GM23248 (cell line): ENCODE measurements around the gene ZBTB7C. TPM values are rescaled to one million over a fixed set of nuclear protein-coding genes. Genes with fewer than 3 reads are reported as not detected.

Experiments used
- DNase-seq: peaks from one replicate; pipeline ENCODE4 v3.0.0-alpha.2; 2015
- H2AFZ ChIP-seq: fragments of 200-600 bp; sonication (generic); 2 replicates; pipeline ENCODE4 v1.6.1; 2016; ENCODE audit warnings: antibody characterized with exemption
- H3F3A ChIP-seq: fragments of 200-600 bp; sonication (generic); 2 replicates; pipeline ENCODE4 v1.6.1; 2016; ENCODE audit warnings: mild to moderate bottlenecking, antibody characterized with exemption, mixed run types; ENCODE audit not compliant: insufficient read depth
- H3K27ac ChIP-seq: fragments of 200-600 bp; sonication (generic); 2 replicates; pipeline ENCODE4 v1.5.1; 2016; ENCODE audit warnings: mild to moderate bottlenecking
- H3K27me3 ChIP-seq: fragments of 200-600 bp; sonication (generic); replicated peaks from 2 replicates; pipeline ENCODE4 v1.6.1; 2016; ENCODE audit warnings: mild to moderate bottlenecking; ENCODE audit not compliant: insufficient read depth
- H3K36me3 ChIP-seq: fragments of 200-600 bp; sonication (generic); 2 replicates; pipeline ENCODE4 v1.6.1; 2016; ENCODE audit warnings: low read depth, mild to moderate bottlenecking
- H3K4me1 ChIP-seq: fragments of 200-600 bp; sonication (generic); 2 replicates; pipeline ENCODE4 v1.6.1; 2016; ENCODE audit warnings: mild to moderate bottlenecking; ENCODE audit not compliant: insufficient read depth
- H3K4me2 ChIP-seq: fragments of 200-600 bp; sonication (generic); one replicate; pipeline ENCODE4 v1.6.1; 2016; ENCODE audit warnings: mild to moderate bottlenecking; ENCODE audit not compliant: unreplicated experiment
- H3K4me3 ChIP-seq: fragments of 200-600 bp; sonication (generic); 2 replicates; pipeline ENCODE4 v1.5.1; 2016; ENCODE audit warnings: mild to moderate bottlenecking
- H3K79me2 ChIP-seq: fragments of 200-600 bp; sonication (generic); 2 replicates; pipeline ENCODE4 v1.6.1; 2016; ENCODE audit warnings: mild to moderate bottlenecking; ENCODE audit not compliant: insufficient read depth
- H3K9ac ChIP-seq: fragments of 200-600 bp; sonication (generic); 2 replicates; pipeline ENCODE4 v1.6.1; 2016; ENCODE audit warnings: mild to moderate bottlenecking
- H3K9me2 ChIP-seq: fragments of 200-600 bp; sonication (generic); 2 replicates; pipeline ENCODE4 v1.6.1; 2016; ENCODE audit warnings: mixed run types, mild to moderate bottlenecking, moderate library complexity; ENCODE audit not compliant: insufficient read depth
- H3K9me3 ChIP-seq: fragments of 200-600 bp; sonication (generic); one replicate; pipeline ENCODE4 v1.6.1; 2017; ENCODE audit warnings: low read depth
- H4K20me1 ChIP-seq: fragments of 200-600 bp; sonication (generic); 2 replicates; pipeline ENCODE4 v1.6.0; 2016; ENCODE audit not compliant: insufficient read depth
- EZH2 ChIP-seq: fragments of 200-600 bp; sonication (generic); IDR thresholded peaks from 2 replicates; pipeline ENCODE4 v1.6.1; 2018; ENCODE audit warnings: antibody characterized with exemption, mild to moderate bottlenecking; ENCODE audit not compliant: insufficient read depth, poor library complexity, severe bottlenecking
- EZH2phosphoT487 ChIP-seq: fragments of 200-600 bp; sonication (generic); IDR thresholded peaks from 2 replicates; pipeline ENCODE4 v1.6.1; 2018; ENCODE audit warnings: antibody characterized with exemption, moderate library complexity, mild to moderate bottlenecking, low read depth; ENCODE audit not compliant: insufficient read depth
- WGBS, 2 experiments: methylation state at CpG; one replicate each; pipeline ENCODE4 v1.1.6; 2015 to 2017; ENCODE audit warnings: low lambda C conversion rate in 2 of 2, low coverage in 1 of 2; ENCODE audit errors: missing lambda C conversion rate in 2 of 2; 5-methylcytosine and 5-hydroxymethylcytosine counted together
- in situ Hi-C: fragments of 300-500 bp; cut with MboI; formaldehyde crosslinking; loops from 2 replicates; pipeline ENCODE4 v1.15.0; 2020
- polyA plus RNA-seq: library from polyadenylated mRNA; unstranded; fragments of >200 nt; fragmentation: Nextera tagmentation; extraction: Ambion mirVana; gene quantifications from 2 replicates; pipeline ENCODE4 v1.2.1, GENCODE V29; 2016
- total RNA-seq: library from RNA; depleted of rRNA; stranded (reverse); fragments of >200 nt; shearing (Covaris generic); gene quantifications from 2 replicates; pipeline ENCODE4 v1.2.3, GENCODE V29; 2014

ZBTB7C gene
- total and polyA plus RNA-seq, 2 experiments from 2014 or later = not detected

- H2AFZ ChIP-seq = no peak overlapping the region
- no peaks in the 10 kb centered on the region for H3K79me2 ChIP-seq
- H3K36me3 ChIP-seq = no peaks in the 10 kb centered on the region
- H3K9ac ChIP-seq = no peak overlapping the region
- no peak overlapping the region for H3K4me3 ChIP-seq
- H3K9me2 ChIP-seq = no peaks in the 10 kb centered on the region
- peaks cover 15% of the 10 kb centered on the region; the same call in 1 of the 2 replicates for H3K27me3 ChIP-seq
- H3K4me1 ChIP-seq = no peaks in the 10 kb centered on the region
- no peak overlapping the region for H3K4me2 ChIP-seq
- H3K9me3 ChIP-seq = no peaks in the 10 kb centered on the region
- DNase-seq = no peak
- TF ChIP-seq EZH2 (no peak), EZH2phosphoT487 (no peak)
- in situ Hi-C loops = no loop called here
- no peak overlapping the region for H3K27ac ChIP-seq
- H4K20me1 ChIP-seq = no peaks in the 10 kb centered on the region
- no peaks in the 10 kb centered on the region for H3F3A ChIP-seq
- 70% methylated on average over 9 of the region's 9 CpGs for WGBS, 2 experiments
Measured at GRCh38 chr18:48215876-48216638, 193.1 kb downstream of the ZBTB7C start.

GRCh38 chr18:48213791-48214190 is 195.4 kb downstream of the ZBTB7C start:
- TF ChIP-seq EZH2phosphoT487 = no peak
- TF ChIP-seq EZH2 = no peak

GRCh38 chr18:48208432-48209140 is 200.6 kb downstream of the ZBTB7C start:
- no peaks in the 10 kb centered on the region for H3K4me1 ChIP-seq
- no peak overlapping the region for H3K4me3 ChIP-seq
- 44 to 57% methylated on average over 4 of the region's 4 CpGs for WGBS, 2 experiments
- H4K20me1 ChIP-seq = no peaks in the 10 kb centered on the region
- H2AFZ ChIP-seq = no peak overlapping the region
- H3K9ac ChIP-seq = no peak overlapping the region
- no peak overlapping the region for H3K27ac ChIP-seq
- no peaks in the 10 kb centered on the region for H3F3A ChIP-seq
- H3K79me2 ChIP-seq = no peaks in the 10 kb centered on the region
- H3K9me3 ChIP-seq = no peaks in the 10 kb centered on the region
- in situ Hi-C loops = no loop called here
- DNase-seq = no peak
- H3K36me3 ChIP-seq = no peaks in the 10 kb centered on the region
- no peak overlapping the region for H3K4me2 ChIP-seq
- H3K27me3 ChIP-seq = peaks cover 35% of the 10 kb centered on the region
- no peaks in the 10 kb centered on the region for H3K9me2 ChIP-seq
- TF ChIP-seq EZH2 (no peak), EZH2phosphoT487 (no peak)

More at GRCh38 chr18:48213791-48214190, 195.4 kb downstream of the ZBTB7C start:
- H3K4me2 ChIP-seq = no peak overlapping the region
- H4K20me1 ChIP-seq = no peaks in the 10 kb centered on the region
- in situ Hi-C loops = no loop called here
- no peak overlapping the region for H3K9ac ChIP-seq
- DNase-seq = no peak
- H3F3A ChIP-seq = no peaks in the 10 kb centered on the region
- 78 to 83% methylated on average over 9 of the region's 9 CpGs for WGBS, 2 experiments
- H3K27ac ChIP-seq = no peak overlapping the region
- peaks cover 15% of the 10 kb centered on the region; the same call in 1 of the 2 replicates for H3K27me3 ChIP-seq
- no peak overlapping the region for H2AFZ ChIP-seq
- H3K9me2 ChIP-seq = no peaks in the 10 kb centered on the region
- no peak overlapping the region for H3K4me3 ChIP-seq
- no peaks in the 10 kb centered on the region for H3K36me3 ChIP-seq
- H3K9me3 ChIP-seq = no peaks in the 10 kb centered on the region
- H3K79me2 ChIP-seq = no peaks in the 10 kb centered on the region
- no peaks in the 10 kb centered on the region for H3K4me1 ChIP-seq

GRCh38 chr18:48207733-48208132 is 201.4 kb downstream of the ZBTB7C start:
- no peaks in the 10 kb centered on the region for H3K4me1 ChIP-seq
- H3K79me2 ChIP-seq = no peaks in the 10 kb centered on the region
- H2AFZ ChIP-seq = no peak overlapping the region
- no peak overlapping the region for H3K4me2 ChIP-seq
- peaks cover 35% of the 10 kb centered on the region for H3K27me3 ChIP-seq
- in situ Hi-C loops = no loop called here
- no peak overlapping the region for H3K27ac ChIP-seq
- 76 to 79% methylated on average over 2 of the region's 2 CpGs for WGBS, 2 experiments
- no peaks in the 10 kb centered on the region for H4K20me1 ChIP-seq
- H3K36me3 ChIP-seq = no peaks in the 10 kb centered on the region
- H3K4me3 ChIP-seq = no peak overlapping the region
- H3K9me2 ChIP-seq = no peaks in the 10 kb centered on the region
- no peak for DNase-seq
- H3K9me3 ChIP-seq = no peaks in the 10 kb centered on the region
- no peak overlapping the region for H3K9ac ChIP-seq
- H3F3A ChIP-seq = no peaks in the 10 kb centered on the region
- no peak for TF ChIP-seq EZH2phosphoT487
- TF ChIP-seq EZH2 = no peak
